ENCODE results near the gene FARP1. TPM values are rescaled to one million over a fixed set of nuclear protein-coding genes. Genes with fewer than 3 reads are reported as not detected.

FARP1 gene
- polyA plus RNA-seq, 5 donors, result 111 to 145 (median 112) TPM

GRCh38 chr13:98279473-98280175 is 136.7 kb downstream of the FARP1 start:
- DNase-seq, result no peak

GRCh38 chr13:98280176-98280510 is 137.2 kb downstream of the FARP1 start:
- no peak for DNase-seq

- no peak for DNase-seq
Measured at GRCh38 chr13:98284679-98285078, 141.8 kb downstream of the FARP1 start.

GRCh38 chr13:98285317-98285716 is 142.4 kb downstream of the FARP1 start:
- DNase-seq, result no peak

- DNase-seq, result no peak
Measured at GRCh38 chr13:98285852-98286594, 143.1 kb downstream of the FARP1 start.

- DNase-seq, result no peak
Measured at GRCh38 chr13:98286799-98287198, 143.9 kb downstream of the FARP1 start.

GRCh38 chr13:98288211-98288610 is 145.3 kb downstream of the FARP1 start:
- DNase-seq, result no peak

GRCh38 chr13:98289339-98289945 is 146.5 kb downstream of the FARP1 start:
- no peak for DNase-seq

- DNase-seq, result no peak
Measured at GRCh38 chr13:98290261-98290660, 147.4 kb downstream of the FARP1 start.

- DNase-seq, result no peak
Measured at GRCh38 chr13:98291658-98292057, 148.8 kb downstream of the FARP1 start.

- no peak for DNase-seq
Measured at GRCh38 chr13:98293103-98293502, 150.2 kb downstream of the FARP1 start.

GRCh38 chr13:98293570-98294142 is 150.8 kb downstream of the FARP1 start:
- DNase-seq, result no peak

GRCh38 chr13:98295371-98295770 is 152.5 kb downstream of the FARP1 start:
- DNase-seq, result no peak

- no peak for DNase-seq
Measured at GRCh38 chr13:98297051-98297450, 154.2 kb downstream of the FARP1 start.

GRCh38 chr13:98297745-98298144 is 154.9 kb downstream of the FARP1 start:
- no peak for DNase-seq

GRCh38 chr13:98298599-98298998 is 155.7 kb downstream of the FARP1 start:
- no peak for DNase-seq

- DNase-seq, result no peak
Measured at GRCh38 chr13:98299235-98299965, 156.5 kb downstream of the FARP1 start.

GRCh38 chr13:98299966-98300350 is 157.1 kb downstream of the FARP1 start:
- no peak for DNase-seq

- peak; percentile 57 to 65 for DNase-seq
Measured at GRCh38 chr13:98300956-98301641, 158.2 kb downstream of the FARP1 start.

GRCh38 chr13:98301721-98302120 is 158.8 kb downstream of the FARP1 start:
- DNase-seq, result no peak

GRCh38 chr13:98303858-98304257 is 161.0 kb downstream of the FARP1 start:
- no peak for DNase-seq

Data from right lung (tissue), 5 donors.